HCT116 (cell line): ENCODE results near the gene ATF7. TPM values are rescaled to one million over a fixed set of nuclear protein-coding genes. Genes with fewer than 3 reads are reported as not detected.

Experiments used
- ATAC-seq: fragments of 200-7000 bp; cut with Tn5 transposase; 2 replicates; pipeline ENCODE4 v1.9.1; 2020; ENCODE audit warnings: mild to moderate bottlenecking, moderate library complexity
- BruUV-seq: library from RNA; stranded (reverse); fragments of 400-500 nt; replicated peaks from 2 replicates; lab custom pipeline; 2021; lab: Mats Ljungman, UMichigan
- CTCF ChIA-PET: fragments of 300-600 bp; sonication (Branson Sonifier 250); formaldehyde crosslinking; loops from one replicate; lab custom pipeline; 2021; ENCODE audit warnings: antibody characterized with exemption; lab: Charles Lee
- POLR2A ChIA-PET: fragments of 300-600, 350-600 bp; sonication (Branson Sonifier 250); formaldehyde crosslinking; loops from one replicate; lab custom pipeline; 2021; ENCODE audit warnings: antibody characterized with exemption; lab: Charles Lee
- RAD21 ChIA-PET, 2 experiments: fragments of 300-600 bp; sonication (Branson Sonifier 250); formaldehyde crosslinking; loops; one replicate each; lab custom pipeline; 2023; ENCODE audit warnings: low total read pairs in 2 of 2; ENCODE audit not compliant: uncharacterized antibody in 2 of 2, unreplicated experiment in 2 of 2, low non-redundant PET in 1 of 2; lab: Charles Lee
- DNase-seq: peaks from one replicate; pipeline ENCODE4 v3.0.0-alpha.2; 2010; ENCODE audit warnings: low read depth, low spot score
- H2AFZ ChIP-seq: fragments of 200-600 bp; shearing (Covaris generic), sonication (generic); 2 replicates; pipeline ENCODE4 v1.6.1; 2017; ENCODE audit warnings: low read depth, mixed run types, mixed read lengths, antibody characterized with exemption, low read length; ENCODE audit not compliant: poor library complexity, severe bottlenecking
- H3K27ac ChIP-seq: 2 replicates; pipeline ENCODE4 v1.5.1; 2012; ENCODE audit warnings: low read depth, low read length
- H3K27me3 ChIP-seq: fragments of 200-600 bp; sonication (generic); 2 replicates; pipeline ENCODE4 v1.6.1; 2016; ENCODE audit warnings: mixed run types, low read length, mixed read lengths; ENCODE audit not compliant: insufficient read depth
- H3K36me3 ChIP-seq, 2 experiments: fragments of 200-500 bp in 1 of 2; fragments of 200-600 bp in 1 of 2; sonication (Bioruptor generic) in 1 of 2; sonication (generic) in 1 of 2; 2 replicates each; pipeline versions ENCODE4 v1.5.1 to v1.6.1; 2014 to 2016; ENCODE audit warnings: low read length in 2 of 2, inconsistent platforms in 1 of 2, mixed read lengths in 1 of 2, mixed run types in 1 of 2; ENCODE audit not compliant: insufficient read depth in 2 of 2, control insufficient read depth in 1 of 2
- H3K4me1 ChIP-seq, 2 experiments: fragments of 200-600 bp in 1 of 2; sonication (generic) in 1 of 2; 2 replicates each; pipeline versions ENCODE4 v1.5.1 to v1.6.1; 2012 to 2017; ENCODE audit warnings: low read length in 2 of 2, inconsistent platforms in 1 of 2, mild to moderate bottlenecking in 1 of 2, mixed read lengths in 1 of 2, mixed run types in 1 of 2, moderate library complexity in 1 of 2; ENCODE audit not compliant: insufficient read depth in 2 of 2, control insufficient read depth in 1 of 2
- H3K4me2 ChIP-seq: fragments of 200-600 bp; sonication (generic); 2 replicates; pipeline ENCODE4 v1.6.1; 2017; ENCODE audit warnings: mixed run types, low read length, mixed read lengths
- H3K4me3 ChIP-seq, 2 experiments: fragments of 200-600 bp in 1 of 2; sonication (generic) in 1 of 2; replicated peaks in 1 of 2; 2 replicates each; pipeline ENCODE4 v1.5.1; 2011 to 2016; ENCODE audit warnings: low read length in 2 of 2, control low read depth in 1 of 2, low read depth in 1 of 2, mild to moderate bottlenecking in 1 of 2, mixed read lengths in 1 of 2, mixed run types in 1 of 2
- H3K79me2 ChIP-seq: fragments of 200-600 bp; sonication (generic); 2 replicates; pipeline ENCODE4 v1.6.1; 2017; ENCODE audit warnings: mild to moderate bottlenecking, mixed run types, low read length, moderate library complexity, mixed read lengths; ENCODE audit not compliant: insufficient read depth
- H3K9ac ChIP-seq: fragments of 200-600 bp; sonication (generic); 2 replicates; pipeline ENCODE4 v1.6.1; 2016; ENCODE audit warnings: low read length, mixed read lengths
- H3K9me2 ChIP-seq: fragments of 200-600 bp; sonication (generic), shearing (Covaris generic); 2 replicates; pipeline ENCODE4 v1.6.1; 2017; ENCODE audit warnings: mixed run types, mild to moderate bottlenecking, moderate library complexity; ENCODE audit not compliant: insufficient read depth
- H3K9me3 ChIP-seq, 2 experiments: fragments of 200-500 bp in 1 of 2; fragments of 200-600 bp in 1 of 2; sonication (Bioruptor generic) in 1 of 2; sonication (generic) in 1 of 2; 2 replicates each; pipeline ENCODE4 v1.6.1; 2014 to 2017; ENCODE audit warnings: low read length in 2 of 2, mixed read lengths in 2 of 2, inconsistent platforms in 1 of 2, low read depth in 1 of 2, mild to moderate bottlenecking in 1 of 2, mixed run types in 1 of 2, moderate library complexity in 1 of 2; ENCODE audit not compliant: control insufficient read depth in 1 of 2, insufficient read depth in 1 of 2
- H4K20me1 ChIP-seq: fragments of 200-600 bp; sonication (generic), shearing (Covaris generic); 2 replicates; pipeline ENCODE4 v1.6.1; 2017; ENCODE audit warnings: mixed run types, mild to moderate bottlenecking, moderate library complexity; ENCODE audit not compliant: insufficient read depth
- ATF3 ChIP-seq: IDR thresholded peaks from 2 replicates; pipeline ENCODE4 v1.6.1; 2012
- CBX3 ChIP-seq: IDR thresholded peaks from 2 replicates; pipeline ENCODE4 v1.6.1; 2012; ENCODE audit warnings: low read depth
- CEBPB ChIP-seq: IDR thresholded peaks from 2 replicates; pipeline ENCODE4 v1.6.1; 2012; ENCODE audit warnings: low read depth
- CTCF ChIP-seq, 3 experiments: fragments of 200-600 bp in 1 of 3; sonication (generic) in 1 of 3; IDR thresholded peaks in 2 of 3; conservative IDR thresholded peaks in 1 of 3; 2 replicates each; pipeline ENCODE4 v1.5.1; 2012 to 2017; ENCODE audit warnings: low read depth in 2 of 3, low read length in 2 of 3, antibody characterized with exemption in 1 of 3, borderline replicate concordance in 1 of 3, control low read depth in 1 of 3, mild to moderate bottlenecking in 1 of 3, mixed read lengths in 1 of 3, mixed run types in 1 of 3, moderate library complexity in 1 of 3; ENCODE audit not compliant: insufficient read depth in 1 of 3
- EGR1 ChIP-seq: IDR thresholded peaks from 2 replicates; pipeline ENCODE4 v1.6.1; 2012; ENCODE audit warnings: low read depth
- ELF1 ChIP-seq: IDR thresholded peaks from 2 replicates; pipeline ENCODE4 v1.6.1; 2012; ENCODE audit warnings: low read depth, borderline replicate concordance
- EZH2 ChIP-seq: fragments of 200-600 bp; sonication (generic); IDR thresholded peaks from 2 replicates; pipeline ENCODE4 v1.6.1; 2017; ENCODE audit warnings: antibody characterized with exemption, mixed run types
- EZH2phosphoT487 ChIP-seq: fragments of 200-600 bp; IDR thresholded peaks from 2 replicates; pipeline ENCODE4 v1.6.1; 2018; ENCODE audit warnings: antibody characterized with exemption, borderline replicate concordance
- FOSL1 ChIP-seq: IDR thresholded peaks from 2 replicates; pipeline ENCODE4 v1.6.1; 2012; ENCODE audit warnings: low read depth
- JUND ChIP-seq: IDR thresholded peaks from 2 replicates; pipeline ENCODE4 v1.6.1; 2012
- POLR2AphosphoS5 ChIP-seq: IDR thresholded peaks from 2 replicates; pipeline ENCODE4 v1.6.1; 2011; ENCODE audit warnings: mild to moderate bottlenecking, low read depth, low read length, moderate library complexity
- RAD21 ChIP-seq: IDR thresholded peaks from 2 replicates; pipeline ENCODE4 v1.6.1; 2012; ENCODE audit warnings: low read depth, mild to moderate bottlenecking
- REST ChIP-seq: IDR thresholded peaks from 2 replicates; pipeline ENCODE4 v1.6.1; 2012; ENCODE audit warnings: low read depth
- SP1 ChIP-seq: IDR thresholded peaks from 2 replicates; pipeline ENCODE4 v1.6.1; 2012; ENCODE audit warnings: low read depth
- SRF ChIP-seq: IDR thresholded peaks from 2 replicates; pipeline ENCODE4 v1.6.1; 2012; ENCODE audit warnings: low read depth
- YY1 ChIP-seq: IDR thresholded peaks from 2 replicates; pipeline ENCODE4 v1.6.1; 2011; ENCODE audit warnings: low read length, low read depth, moderate library complexity, mild to moderate bottlenecking; ENCODE audit not compliant: insufficient replicate concordance; ENCODE audit errors: extremely low read depth
- ZBTB33 ChIP-seq: IDR thresholded peaks from 2 replicates; pipeline ENCODE4 v1.6.1; 2011; ENCODE audit warnings: mild to moderate bottlenecking, low read length, moderate library complexity; ENCODE audit not compliant: insufficient replicate concordance; ENCODE audit errors: extremely low read depth
- ZFX ChIP-seq: fragments of 450-650 bp; IDR thresholded peaks from 2 replicates; pipeline ENCODE4 v1.6.1; 2017
- ZNF274 ChIP-seq: fragments of 200-500 bp; sonication (Bioruptor generic); IDR thresholded peaks from 2 replicates; pipeline ENCODE4 v1.6.1; 2014; ENCODE audit warnings: mild to moderate bottlenecking, low read depth, low read length, inconsistent platforms
- intact Hi-C: fragments of 100-400 bp; cut with micrococcal nuclease; formaldehyde crosslinking; loops from 2 replicates; pipeline ENCODE4 v1.10.0; 2022
- total RNA-seq: library from RNA; stranded (reverse); gene quantifications from one replicate; pipeline ENCODE4 v1.2.1, GENCODE V29; 2021; ENCODE audit not compliant: unreplicated experiment

ATF7 gene
- total RNA-seq, 1 experiment from 2014 or later = 24.0 TPM

GRCh38 chr12:53500776-53501614 lies 125.2 kb downstream of the ATF7 start, which contains the start of gene TARBP2:
Gene TARBP2 (plus strand): TSS chr12:53501283. CDS start chr12:53501409, 126 bp downstream.
- Histone ChIP-seq H3K4me2 (peak within 1 kb of the TSS; percentile 89), H3K36me3 (peaks cover 0 to 4% of the 10 kb centered on the region in 2 experiments; a peak in 2 of 4 replicates), H3K27me3 (no peaks in the 10 kb centered on the region), H3K79me2 (peaks cover 16% of the 10 kb centered on the region), H3K27ac (peak within 1 kb of the TSS; percentile 90), H3K9ac (peak within 1 kb of the TSS; percentile 88), H2AFZ (no peak within 1 kb of the TSS), H3K9me3 (no peaks in the 10 kb centered on the region), H3K4me1 (peaks cover 13 to 39% of the 10 kb centered on the region in 2 experiments), H4K20me1 (no peaks in the 10 kb centered on the region), H3K9me2 (no peaks in the 10 kb centered on the region), H3K4me3 (peak within 1 kb of the TSS; percentile 75 to 87)
- ChIA-PET CTCF (interaction anchor here (0.7 to 2.5 kb wide), 15 partner anchors 24 to 435 kb away, joined by 3 to 29 read pairs (median 4); partner anchors contain the start of genes AAAS, ATP5MC2 and MYG1), POLR2A (interaction anchor here (0.5 to 2.0 kb wide), 19 partner anchors 10 to 633 kb away, joined by 3 to 17 read pairs (median 4); partner anchors contain the start of genes AAAS, PRR13 and SP1), RAD21 (no interaction called here)
- ATAC-seq (peak; percentile 78), DNase-seq (peak; percentile 99)
- no TSS peak for BruUV-seq
- intact Hi-C loops = loop anchor here (2.0 kb wide), 1 partner anchor 180 kb away; the partner anchor contains the start of gene AAAS
- TF ChIP-seq EZH2phosphoT487 (no peak), ZFX (peak; percentile 99), ZNF274 (no peak), CBX3 (no peak), POLR2AphosphoS5 (peak; percentile 91), YY1 (peak; percentile 13), EZH2 (no peak), REST (no peak), ELF1 (no peak), JUND (no peak), CTCF (IDR thresholded peaks at IDR 0.05 in 2 of 3, conservative IDR thresholded peaks at IDR 0.05 in 1 of 3; ENCODE audit: borderline replicate concordance in 1 of 3, insufficient read depth in 1 of 3, low read depth in 2 of 3, low read length in 2 of 3) (no peak), SRF (no peak), FOSL1 (no peak), ATF3 (no peak), SP1 (no peak), EGR1 (no peak), CEBPB (no peak), RAD21 (no peak), ZBTB33 (no peak)
